ENCODE data around the gene POLG.

- TF ChIP-seq GATA2 (IDR thresholded peaks at IDR 0.05; ENCODE audit: low read depth, low read length) (no peak), GATA3 (IDR thresholded peaks at IDR 0.05; ENCODE audit: low read depth, low read length) (no peak)
These were observed 27.8 kb upstream of the POLG start for GRCh38 chr15:89362203-89363101.
